ENCODE measurements around the gene ERV3-1. TPM values are rescaled to one million over a fixed set of nuclear protein-coding genes. Genes with fewer than 3 reads are reported as not detected.

ERV3-1 gene
- total RNA-seq, 1 experiment from 2014 or later, result 16.5 TPM

- DNase-seq, result no peak
- Histone ChIP-seq H3K9ac (ENCODE audit: extremely low read depth, insufficient read length, low read length) (no peak within 1 kb of the TSS), H3K27ac (ENCODE audit: insufficient read length, low read depth, low read length) (no peak within 1 kb of the TSS), H3K23me2 (ENCODE audit: insufficient read length, low read depth, low read length, poor library complexity, severe bottlenecking) (no peaks in the 10 kb centered on the region), H4K5ac (ENCODE audit: insufficient read length, low read depth, low read length) (no peak within 1 kb of the TSS), H3K79me2 (ENCODE audit: insufficient read depth, low read length) (no peaks in the 10 kb centered on the region), H2BK5ac (ENCODE audit: insufficient read length, low read length) (no peak within 1 kb of the TSS), H3K4me2 (ENCODE audit: insufficient read depth, insufficient read length, low read length) (no peak within 1 kb of the TSS), H2BK12ac (ENCODE audit: insufficient read length, low read depth, low read length) (no peak within 1 kb of the TSS), H3K18ac (ENCODE audit: insufficient read length, low read depth, low read length) (no peak within 1 kb of the TSS), H2BK15ac (ENCODE audit: low read depth, low read length) (no peak within 1 kb of the TSS), H3K79me1 (ENCODE audit: insufficient read depth, low read depth, low read length, poor library complexity, severe bottlenecking) (no peaks in the 10 kb centered on the region), H2BK120ac (ENCODE audit: low read depth, low read length, poor library complexity, severe bottlenecking) (no peak within 1 kb of the TSS), H4K8ac (replicated peaks; ENCODE audit: insufficient read length, low read depth, low read length) (no peak within 1 kb of the TSS), H3K9me3 (ENCODE audit: control insufficient read depth, low read depth, low read length) (peaks cover 31% of the 10 kb centered on the region), H3K56ac (ENCODE audit: insufficient read length, low read depth, low read length) (no peak within 1 kb of the TSS), H3T11ph (ENCODE audit: low read length) (no peak within 1 kb of the TSS), H3K23ac (ENCODE audit: insufficient read length, low read depth, low read length) (no peak within 1 kb of the TSS), H3K27me3 (ENCODE audit: insufficient read depth, low read length) (no peaks in the 10 kb centered on the region), H3K4me1 (ENCODE audit: insufficient read depth, low read length) (no peaks in the 10 kb centered on the region), H4K20me1 (ENCODE audit: control insufficient read depth, insufficient read depth, insufficient read length) (no peaks in the 10 kb centered on the region), H2AK5ac (ENCODE audit: insufficient read length, low read length) (no peak within 1 kb of the TSS), H3K4ac (ENCODE audit: low read depth, low read length) (no peak within 1 kb of the TSS), H4K91ac (ENCODE audit: insufficient read length, low read depth, low read length) (no peak within 1 kb of the TSS), H3K14ac (ENCODE audit: insufficient read depth, low read length) (no peak within 1 kb of the TSS), H2BK20ac (ENCODE audit: low read depth, low read length, poor library complexity, severe bottlenecking) (no peak within 1 kb of the TSS), H2AFZ (ENCODE audit: low read length) (no peak within 1 kb of the TSS)
- no peaks in the 10 kb centered on the region for H3K27me3 Mint-ChIP-seq (ENCODE audit: low read depth)
- H3K27ac Mint-ChIP-seq, result no peak within 1 kb of the TSS
- no CpG with 5 or more reads among the region's 4 CpGs for WGBS (ENCODE audit: extremely low coverage, insufficient read length, low lambda C conversion rate)
- TF ChIP-seq CTCF (conservative IDR thresholded peaks at IDR 0.05), result no peak
- peaks cover 89 to 93% of the 10 kb centered on the region in 2 experiments for H3K9me3 Mint-ChIP-seq
- no peak within 1 kb of the TSS for H3K4me3 Mint-ChIP-seq
- peaks cover 83 to 88% (median 84%) of the 10 kb centered on the region in 3 experiments for H3K36me3 Mint-ChIP-seq (ENCODE audit: insufficient read depth in 1 of 3, low read depth in 3 of 3)
- no peaks in the 10 kb centered on the region for H3K4me1 Mint-ChIP-seq
Measured at GRCh38 chr7:64990936-64991335, 15.6 kb downstream of the ERV3-1 start, which contains the start of gene ZNF117. Gene ZNF117, minus strand, starts transcription at chr7:64991036.

Measured in H9 (cell line).